ENCODE data around the gene KRTAP19-4. TPM values are rescaled to one million over a fixed set of nuclear protein-coding genes. Genes with fewer than 3 reads are reported as not detected.

The KRTAP19-4 gene
- total RNA-seq, 1 donor from 2014 or later = not detected

- H3K27me3 Mint-ChIP-seq = no peaks in the 10 kb centered on the region
- no peaks in the 10 kb centered on the region for H3K4me1 Mint-ChIP-seq
- H3K36me3 Mint-ChIP-seq (ENCODE audit: low read depth) = no peaks in the 10 kb centered on the region
- no peak overlapping the region for H3K4me3 Mint-ChIP-seq
- intact Hi-C loops (cut with micrococcal nuclease) = no loop called here
- DNase-seq = no peak
- H3K27ac Mint-ChIP-seq = no peak overlapping the region
- no peaks in the 10 kb centered on the region for H3K9me3 Mint-ChIP-seq
Observed at GRCh38 chr21:30463713-30464112, 33.3 kb downstream of the KRTAP19-4 start.

DNA sequence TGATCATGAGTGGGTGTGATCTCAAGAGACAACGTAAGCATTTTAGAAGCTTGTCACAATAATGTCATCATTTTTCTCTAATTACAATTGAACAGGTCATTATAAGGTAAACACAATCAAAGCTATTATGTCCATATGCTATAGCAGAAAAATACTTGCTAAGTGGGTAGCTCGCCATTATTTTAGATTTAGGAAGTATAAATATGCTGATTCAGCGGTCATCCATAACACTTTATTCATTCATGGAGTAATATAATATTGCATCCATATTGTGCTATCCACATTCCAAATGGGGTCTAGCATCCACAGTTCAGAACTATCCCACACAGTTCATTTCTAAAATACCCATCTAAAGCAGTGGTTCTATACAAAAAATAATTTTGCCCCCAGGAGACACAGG lies 48.5 kb downstream of the KRTAP19-4 start:
- Mint-ChIP-seq H3K4me1 (peaks cover 5% of the 10 kb centered on the region), H3K27ac (no peak overlapping the region), H3K36me3 (ENCODE audit: low read depth) (no peaks in the 10 kb centered on the region), H3K4me3 (no peak overlapping the region), H3K27me3 (peaks cover 2% of the 10 kb centered on the region), H3K9me3 (no peaks in the 10 kb centered on the region)
- no peak for DNase-seq
- intact Hi-C loops (cut with micrococcal nuclease) = no loop called here

GRCh38 chr21:30447056-30447455 lies 49.9 kb downstream of the KRTAP19-4 start:
- H3K4me1 Mint-ChIP-seq = peaks cover 5% of the 10 kb centered on the region
- H3K27me3 Mint-ChIP-seq = peaks cover 2% of the 10 kb centered on the region
- no peak overlapping the region for H3K4me3 Mint-ChIP-seq
- H3K27ac Mint-ChIP-seq = no peak overlapping the region
- no peaks in the 10 kb centered on the region for H3K9me3 Mint-ChIP-seq
- intact Hi-C loops (cut with micrococcal nuclease) = no loop called here
- no peak for DNase-seq
- H3K36me3 Mint-ChIP-seq (ENCODE audit: low read depth) = no peaks in the 10 kb centered on the region

Other genes starting within 250 kb of the KRTAP19-4 start
- not detected in 2 replicates for gene KRTAP24-1, start 214.2 kb downstream of the KRTAP19-4 start, total RNA-seq
- gene KRTAP25-1, start 207.7 kb downstream of the KRTAP19-4 start, total RNA-seq = not detected in 2 replicates
- not detected in 2 replicates for gene KRTAP26-1, start 176.8 kb downstream of the KRTAP19-4 start, total RNA-seq
- not detected in 2 replicates for gene KRTAP27-1, start 159.5 kb downstream of the KRTAP19-4 start, total RNA-seq
- gene KRTAP23-1, start 148.6 kb downstream of the KRTAP19-4 start, total RNA-seq = not detected in 2 replicates
- not detected in 2 replicates for gene KRTAP13-2, start 124.9 kb downstream of the KRTAP19-4 start, total RNA-seq
- not detected in 2 replicates for gene KRTAP13-1, start 101.1 kb downstream of the KRTAP19-4 start, total RNA-seq
- gene KRTAP13-3, start 71.2 kb downstream of the KRTAP19-4 start, total RNA-seq = not detected in 2 replicates
- gene KRTAP13-4, start 66.9 kb downstream of the KRTAP19-4 start, total RNA-seq = not detected in 2 replicates
- not detected in 2 replicates for gene KRTAP15-1, start 56.9 kb downstream of the KRTAP19-4 start, total RNA-seq
- not detected in 2 replicates for gene KRTAP19-1, start 16.8 kb downstream of the KRTAP19-4 start, total RNA-seq
- not detected in 2 replicates for gene KRTAP19-2, start 9.7 kb downstream of the KRTAP19-4 start, total RNA-seq
- gene KRTAP19-3, start 5.2 kb downstream of the KRTAP19-4 start, total RNA-seq = not detected in 2 replicates
- gene KRTAP19-5, start 5.0 kb upstream of the KRTAP19-4 start, total RNA-seq = not detected in 2 replicates
- not detected in 2 replicates for gene KRTAP19-6, start 44.7 kb upstream of the KRTAP19-4 start, total RNA-seq
- gene KRTAP19-7, start 64.1 kb upstream of the KRTAP19-4 start, total RNA-seq = not detected in 2 replicates
- not detected in 2 replicates for gene KRTAP22-2, start 93.2 kb upstream of the KRTAP19-4 start, total RNA-seq
- not detected in 2 replicates for gene KRTAP6-3, start 95.3 kb upstream of the KRTAP19-4 start, total RNA-seq
- not detected in 2 replicates for gene KRTAP6-2, start 101.7 kb upstream of the KRTAP19-4 start, total RNA-seq
- not detected in 2 replicates for gene KRTAP22-1, start 103.9 kb upstream of the KRTAP19-4 start, total RNA-seq
- not detected in 2 replicates for gene KRTAP6-1, start 116.8 kb upstream of the KRTAP19-4 start, total RNA-seq
- gene KRTAP20-1, start 119.3 kb upstream of the KRTAP19-4 start, total RNA-seq = not detected in 2 replicates
- gene KRTAP20-4, start 123.5 kb upstream of the KRTAP19-4 start, total RNA-seq = not detected in 2 replicates
- gene KRTAP20-2, start 138.0 kb upstream of the KRTAP19-4 start, total RNA-seq = not detected in 2 replicates
- gene KRTAP20-3, start 145.7 kb upstream of the KRTAP19-4 start, total RNA-seq = not detected in 2 replicates
- gene KRTAP21-3, start 221.6 kb upstream of the KRTAP19-4 start, total RNA-seq = not detected in 2 replicates

Measured in activated CD4-positive, alpha-beta T cell treated with anti-CD3 and anti-CD28 coated beads, Interleukin-2, amount 10 ng/mL, durations not matched to agents 24 days and 14 days (primary cell).